HG02970 (cell line): Measurements from ENCODE around the gene USP50.
"Not testable (repeated sequence)": the region's sequence is repeated elsewhere in the genome, so short reads cannot be mapped to it uniquely, and the experiment has no call there.

ENCODE experiments used
- ATAC-seq: cut with Tn5 transposase; IDR thresholded peaks from one replicate; pipeline ENCODE4 v1.9.1; 2021; ENCODE audit warnings: mild to moderate bottlenecking, moderate library complexity, moderate number of reproducible peaks; ENCODE audit not compliant: unreplicated experiment, low FRiP score

Gene USP50

DNA sequence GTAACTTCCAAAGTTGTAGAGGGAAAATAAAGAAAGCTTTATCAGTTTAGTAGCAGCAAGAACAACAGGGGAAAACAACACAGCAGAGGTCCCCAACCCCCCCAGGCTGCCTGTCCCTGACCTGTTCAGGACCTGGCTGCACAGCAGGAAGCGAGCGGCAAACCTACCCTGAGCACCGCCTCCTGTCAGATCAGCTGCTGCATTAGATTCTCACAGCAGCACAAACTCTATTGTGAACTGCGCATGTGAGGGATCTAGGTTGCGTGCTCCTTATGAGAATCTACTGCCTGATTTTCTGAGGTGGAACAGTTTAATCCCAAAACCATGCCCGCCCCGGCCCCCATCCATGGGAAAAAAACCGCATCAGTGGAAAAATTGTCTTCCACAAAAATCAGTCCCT lies 40.3 kb downstream of the USP50 start:
- no peak for ATAC-seq

DNA sequence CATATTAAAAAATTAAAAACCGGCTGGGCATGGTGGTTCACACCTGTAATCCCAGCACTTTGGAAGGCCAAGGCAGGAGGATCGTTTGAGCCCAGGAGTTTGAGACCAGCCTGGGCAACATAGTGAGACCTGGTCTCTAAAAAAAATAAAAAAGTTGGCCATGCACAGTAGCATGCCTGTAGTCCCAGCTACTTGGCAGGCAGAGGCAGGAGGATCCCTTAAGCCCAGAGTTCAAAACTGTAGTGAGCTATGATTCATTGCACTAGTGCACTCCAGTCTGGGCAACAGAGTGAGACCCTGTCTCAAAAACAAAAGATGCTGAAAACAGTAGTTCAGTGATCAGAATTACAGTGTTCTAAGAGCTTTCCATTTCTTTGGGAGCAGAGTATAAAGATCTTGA lies 40.8 kb downstream of the USP50 start:
- ATAC-seq, result not testable (repeated sequence)

DNA sequence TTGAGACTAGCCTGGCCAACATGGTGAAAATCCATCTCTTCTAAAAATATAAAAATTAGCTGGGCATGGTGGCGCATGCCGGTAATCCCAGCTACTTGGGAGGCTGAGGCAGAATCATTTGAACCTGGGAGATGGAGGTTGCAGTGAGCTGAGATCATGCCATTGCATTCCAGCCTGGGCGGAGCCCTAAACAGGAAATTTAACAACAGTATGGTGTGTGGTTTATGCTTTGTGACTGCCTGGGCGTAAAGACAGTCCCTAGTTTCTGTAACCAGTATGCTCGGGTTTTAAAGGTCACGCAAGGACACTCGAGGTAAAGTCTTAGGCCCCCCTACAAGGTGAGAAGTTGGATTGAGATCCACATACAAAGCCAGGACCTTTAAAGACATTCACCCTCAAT lies 43.3 kb downstream of the USP50 start:
- ATAC-seq, result no peak

DNA sequence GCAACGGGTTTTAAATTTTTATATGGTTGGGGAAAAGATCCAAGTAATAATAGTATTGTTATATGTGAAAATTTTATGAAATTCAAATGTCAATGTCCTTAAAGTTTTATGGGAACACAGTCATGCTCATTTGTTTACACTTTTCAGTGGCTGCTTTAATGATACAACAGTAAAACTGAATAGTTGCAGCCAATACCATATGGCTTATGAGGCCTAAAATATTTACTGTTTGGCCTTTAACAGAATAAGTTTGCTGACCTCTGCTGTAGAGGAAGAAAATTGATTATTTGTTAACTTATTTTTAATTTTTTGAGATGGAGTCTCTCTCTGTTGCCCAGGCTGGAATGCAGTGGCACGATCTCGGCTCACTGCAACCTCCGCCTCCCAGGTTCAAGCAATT lies 44.7 kb downstream of the USP50 start:
- ATAC-seq, result no peak

DNA sequence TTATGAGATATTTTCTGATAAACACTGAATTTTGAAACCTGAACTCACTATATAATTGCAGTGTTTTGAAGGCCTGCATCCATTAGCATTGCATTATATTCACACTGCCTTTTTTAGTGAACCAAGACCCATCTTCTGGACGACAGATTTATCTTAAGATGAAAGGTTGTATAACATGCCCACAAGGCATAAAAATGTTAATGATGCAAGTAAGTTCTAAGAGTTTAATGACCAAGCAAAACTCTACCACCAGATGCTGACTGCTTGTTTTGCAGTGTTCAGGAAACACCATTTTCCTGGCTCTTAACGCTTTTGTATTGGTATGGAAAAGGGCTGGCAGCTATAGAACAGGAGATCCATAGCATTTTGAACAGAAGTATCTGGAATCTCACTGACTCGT lies 46.1 kb downstream of the USP50 start:
- no peak for ATAC-seq

DNA sequence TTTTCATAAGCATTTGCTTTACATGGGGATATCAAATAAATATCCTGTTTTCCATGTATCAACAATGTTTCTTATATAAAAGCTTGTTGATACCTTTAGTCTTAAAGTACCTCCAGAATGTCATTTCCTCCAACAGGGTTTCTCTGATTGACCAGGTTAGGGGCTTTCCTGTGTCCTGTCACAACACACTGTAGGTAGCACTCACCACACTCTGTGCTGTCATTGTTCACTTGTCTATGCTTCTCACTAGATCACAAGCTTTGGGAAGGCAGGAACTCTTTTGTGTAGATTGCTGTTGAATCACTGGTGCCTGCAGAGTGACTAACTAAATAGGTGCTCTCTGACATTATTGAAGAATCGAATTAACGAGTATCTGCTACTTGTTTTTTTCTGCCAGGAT lies 49.8 kb downstream of the USP50 start:
- no peak for ATAC-seq

DNA sequence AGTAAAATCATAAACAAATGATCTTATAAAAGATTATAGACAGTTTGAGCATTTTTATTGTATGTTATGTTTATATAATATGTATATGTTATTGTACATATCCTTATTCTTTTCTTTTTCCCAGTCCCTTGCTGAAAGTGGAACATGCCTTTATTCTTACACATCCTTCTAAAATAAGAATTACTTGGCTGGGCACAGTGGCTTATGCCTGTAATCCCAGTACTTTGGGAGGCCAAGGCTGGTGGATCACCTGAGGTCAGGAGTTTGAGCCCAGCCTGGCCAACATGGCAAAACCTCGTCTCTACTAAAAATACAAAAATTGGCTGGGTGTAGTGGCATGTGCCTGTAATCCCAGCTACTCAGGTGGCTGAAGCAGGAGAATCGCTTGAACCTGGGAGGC lies 51.9 kb downstream of the USP50 start:
- ATAC-seq, result not testable (repeated sequence)

DNA sequence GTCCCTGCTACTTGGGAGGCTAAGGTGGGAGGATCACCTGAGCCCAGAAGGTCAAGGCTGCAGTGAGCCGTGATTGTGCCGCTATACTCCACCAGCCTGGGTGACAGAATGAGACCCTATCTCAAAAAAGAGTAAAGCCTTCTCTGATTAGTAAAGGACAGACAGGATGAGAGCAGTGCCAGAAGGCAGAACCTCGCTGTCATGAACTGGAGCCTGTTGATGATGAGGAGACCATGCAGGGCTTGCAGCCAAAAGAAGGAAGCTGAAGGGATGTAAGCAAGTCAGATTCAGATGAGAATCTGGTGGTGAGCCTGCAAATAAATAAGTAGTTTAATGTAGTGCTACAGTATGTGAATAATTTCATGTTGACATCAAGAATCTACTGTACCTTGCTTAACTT lies 52.8 kb downstream of the USP50 start:
- ATAC-seq, result no peak

DNA sequence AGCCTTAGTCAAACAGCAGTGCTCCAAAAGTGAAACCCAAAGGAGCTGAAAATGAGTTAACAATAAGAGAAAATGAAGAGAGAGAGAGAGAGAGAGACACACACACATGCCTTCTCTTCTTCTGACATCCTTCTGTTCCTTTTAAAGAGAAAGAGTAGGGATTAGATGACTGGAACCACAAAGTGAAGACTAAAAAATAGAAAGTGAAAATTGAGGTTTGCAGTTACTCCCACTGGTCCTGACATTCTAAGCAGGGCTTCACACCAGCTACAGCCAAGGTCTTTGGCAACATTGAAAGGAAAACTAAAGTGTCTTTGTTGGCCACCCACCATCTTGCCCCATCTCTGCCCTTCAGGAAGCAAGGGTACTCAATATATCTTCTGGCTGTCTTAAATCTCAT lies 59.2 kb downstream of the USP50 start:
- no peak for ATAC-seq

DNA sequence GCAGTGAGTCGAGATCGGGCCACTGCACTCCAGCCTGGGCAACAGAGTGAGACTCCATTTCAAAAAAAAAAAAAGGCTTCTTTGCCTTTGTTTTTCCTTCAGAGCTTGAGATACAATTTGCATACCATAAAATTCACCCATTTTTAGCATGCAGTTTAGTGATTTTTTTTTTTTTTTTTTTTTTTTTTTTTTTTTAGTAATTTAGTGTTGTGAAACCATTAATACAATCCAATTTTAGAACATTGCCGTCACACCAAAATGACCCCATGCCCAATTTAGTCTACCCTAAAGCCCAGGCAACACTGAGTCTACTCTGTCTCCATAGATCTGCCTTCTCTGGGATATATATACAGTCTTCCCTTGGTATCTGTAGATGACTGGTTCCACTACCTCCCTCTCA lies 61.1 kb downstream of the USP50 start:
- ATAC-seq, result no peak

DNA sequence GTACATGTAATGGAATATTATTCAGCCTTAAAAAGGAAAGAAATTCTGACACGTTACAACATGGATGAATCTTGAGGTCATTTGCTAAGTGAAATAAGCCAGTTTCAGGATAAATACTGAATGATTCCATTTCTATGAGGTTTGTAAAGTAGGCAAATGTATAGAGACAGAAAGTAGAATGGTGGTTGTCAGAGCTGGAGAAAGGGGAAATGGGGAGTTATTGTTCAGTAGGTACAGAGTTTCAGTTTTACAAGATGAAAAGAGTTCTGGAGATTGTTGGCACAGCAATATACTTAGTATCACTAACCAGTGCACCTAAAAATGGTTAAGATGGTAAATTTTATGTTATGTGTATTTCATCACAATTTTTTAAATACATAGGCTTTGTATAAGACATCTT lies 61.7 kb downstream of the USP50 start:
- ATAC-seq, result no peak

DNA sequence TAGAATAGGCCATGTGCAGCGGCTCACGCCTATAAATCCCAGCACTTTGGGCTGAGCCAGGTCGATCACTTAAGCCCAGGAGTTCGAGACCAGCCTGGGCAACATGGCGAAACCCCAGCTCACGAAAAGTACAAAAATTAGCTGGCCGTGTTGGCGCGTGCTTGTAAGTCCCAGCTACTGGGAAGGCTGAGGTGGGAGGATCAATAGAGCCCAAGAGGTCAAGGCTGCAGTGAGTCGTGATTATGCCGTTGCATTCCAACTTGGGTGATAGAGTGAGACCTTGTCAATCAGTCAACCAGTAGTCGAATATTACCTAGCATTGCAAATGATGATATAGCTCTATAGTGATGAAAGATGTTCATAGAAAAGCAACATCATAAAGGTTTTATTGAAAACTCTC lies 70.3 kb downstream of the USP50 start:
- no peak for ATAC-seq

DNA sequence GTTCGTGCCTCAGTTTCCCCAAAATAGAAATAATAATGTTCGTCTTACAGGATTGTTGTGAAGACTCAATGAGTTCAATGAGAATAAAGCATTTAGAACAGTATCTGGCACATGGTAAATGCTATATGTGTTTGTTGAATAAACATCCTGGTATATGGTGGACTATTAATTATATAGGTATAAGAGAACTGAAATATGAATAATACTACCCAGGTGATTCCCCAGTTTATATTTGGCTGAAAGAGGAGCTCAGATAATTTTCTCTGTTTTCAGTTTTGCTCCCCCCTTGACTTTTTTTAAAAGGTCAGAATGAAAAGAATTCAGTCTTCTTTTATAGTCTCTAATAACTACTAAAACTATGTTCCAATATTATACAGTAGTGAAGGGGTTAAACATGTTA lies 75.4 kb downstream of the USP50 start:
- ATAC-seq, result no peak

DNA sequence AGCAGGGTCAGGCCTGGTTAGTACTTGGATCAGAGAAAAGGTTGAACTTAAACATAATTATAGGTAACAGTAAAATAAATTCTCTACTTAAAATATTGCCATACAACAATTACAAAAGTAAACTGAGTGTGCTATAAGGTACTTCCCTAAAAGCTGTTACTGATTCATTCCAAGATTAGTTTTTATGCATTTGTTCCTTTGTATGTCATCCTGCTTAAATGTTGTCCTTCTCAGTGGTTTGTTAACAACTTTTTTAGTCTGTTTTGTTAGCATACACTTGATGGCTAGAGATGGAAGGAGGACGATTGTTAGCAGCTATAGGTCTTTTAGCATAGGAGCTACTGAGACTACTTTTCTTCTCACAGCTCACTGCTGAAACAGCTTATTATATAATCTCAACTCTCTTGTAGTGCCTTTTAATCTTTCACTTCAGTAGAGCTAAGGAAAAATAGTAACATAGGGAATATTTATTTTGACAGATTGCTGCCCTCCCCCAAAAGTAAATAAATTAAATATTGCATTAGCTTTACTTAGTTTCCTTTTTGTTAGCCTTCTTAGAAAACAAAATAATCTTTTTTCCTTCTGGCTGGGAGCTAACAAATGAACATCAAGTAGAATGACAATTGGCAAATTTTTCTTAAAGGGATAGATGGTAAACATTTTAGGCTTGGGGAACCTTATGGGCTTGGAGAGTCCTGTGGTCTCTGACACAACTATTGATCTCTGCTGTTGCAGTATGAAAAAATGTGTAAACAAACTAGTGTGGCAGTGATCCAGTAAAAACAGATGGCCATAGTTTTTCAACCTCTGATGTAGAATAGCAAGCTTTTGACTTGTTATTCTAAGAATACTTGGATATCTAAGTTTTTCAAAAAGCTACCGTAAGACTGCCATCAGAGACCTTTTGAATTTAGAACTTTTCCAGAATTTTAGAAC lies 82.8 kb downstream of the USP50 start:
- ATAC-seq, result no peak

DNA sequence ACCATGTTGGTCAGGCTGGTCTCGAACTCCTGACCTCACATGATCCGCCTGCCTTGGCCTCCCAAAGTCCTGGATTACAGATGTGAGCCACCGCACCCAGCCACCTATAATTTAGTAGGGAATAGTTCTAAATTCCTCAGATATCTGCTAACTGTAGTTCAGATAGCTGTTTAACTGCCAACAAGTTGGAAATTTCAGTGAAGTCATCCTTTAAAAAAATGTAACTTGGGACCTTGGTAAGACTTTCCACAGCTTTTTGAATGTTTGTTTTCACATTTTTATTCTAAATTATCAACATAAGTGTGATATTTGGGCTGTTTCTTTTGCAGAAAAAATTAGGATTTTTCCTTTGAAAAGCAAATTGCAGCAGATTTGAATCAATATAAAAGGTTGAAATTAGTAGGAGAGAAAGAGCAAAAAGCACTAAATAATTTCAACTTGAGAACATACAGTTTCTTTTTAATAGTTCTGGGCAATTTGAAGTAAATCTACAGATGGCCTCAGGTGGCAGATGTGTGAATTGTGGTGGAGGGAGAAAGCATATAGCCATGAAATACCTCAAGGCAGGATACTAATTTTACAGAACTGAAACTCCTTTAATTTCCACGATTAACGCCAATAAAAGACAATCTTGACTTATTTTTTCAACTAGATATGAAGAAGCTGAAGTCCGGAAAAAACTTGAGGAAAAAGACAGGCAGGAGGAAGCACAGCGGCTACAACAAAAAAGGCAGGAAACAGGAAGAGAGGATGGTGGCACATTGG lies 87.9 kb downstream of the USP50 start:
- no peak for ATAC-seq

DNA sequence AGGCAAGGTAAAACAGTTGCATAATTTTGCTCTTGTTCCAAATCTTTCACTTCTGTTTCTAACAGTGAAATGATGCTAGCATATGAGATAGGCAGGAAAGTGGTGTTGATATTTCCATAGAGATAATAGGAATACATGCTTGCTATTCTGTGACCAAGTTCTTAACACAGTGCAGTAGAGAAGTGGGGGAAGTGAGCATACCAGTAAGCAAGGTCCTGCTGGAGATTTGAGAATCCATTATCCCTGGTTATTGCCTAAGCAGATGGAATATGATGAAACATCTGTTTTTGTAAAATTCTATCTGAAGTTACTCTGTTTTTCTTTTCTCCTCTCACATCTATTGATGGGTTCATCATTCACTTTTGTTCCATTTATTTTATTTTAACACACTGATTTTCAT lies 93.5 kb downstream of the USP50 start:
- no peak for ATAC-seq
